Measurements from ENCODE around the gene NTM.

The NTM gene

DNA sequence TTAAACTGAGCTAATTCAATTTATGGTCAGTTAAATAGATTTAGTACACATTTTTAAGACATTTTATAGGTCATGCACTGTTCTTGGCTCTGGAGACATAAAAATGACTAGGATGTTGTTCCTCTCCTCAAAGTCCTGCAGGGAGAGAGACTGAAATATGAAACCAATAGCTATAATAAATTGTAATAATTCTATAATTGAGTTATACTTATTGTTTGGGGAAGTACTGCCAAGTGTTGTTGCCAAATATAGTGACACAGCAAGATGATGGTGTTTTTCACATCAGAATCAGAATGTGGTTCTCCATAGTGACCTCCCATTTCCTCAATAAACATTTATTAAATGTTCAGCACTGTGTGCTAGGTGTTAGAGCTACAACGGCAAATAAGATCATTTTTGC is 470.6 kb downstream of the NTM start:
- Histone ChIP-seq H3K9me2 (ENCODE audit: low read depth, low read length) (no peaks in the 10 kb centered on the region), H3K4me2 (ENCODE audit: low read length) (no peak overlapping the region), H3K27ac (ENCODE audit: low read depth, low read length, poor library complexity, severe bottlenecking) (no peak overlapping the region)

DNA sequence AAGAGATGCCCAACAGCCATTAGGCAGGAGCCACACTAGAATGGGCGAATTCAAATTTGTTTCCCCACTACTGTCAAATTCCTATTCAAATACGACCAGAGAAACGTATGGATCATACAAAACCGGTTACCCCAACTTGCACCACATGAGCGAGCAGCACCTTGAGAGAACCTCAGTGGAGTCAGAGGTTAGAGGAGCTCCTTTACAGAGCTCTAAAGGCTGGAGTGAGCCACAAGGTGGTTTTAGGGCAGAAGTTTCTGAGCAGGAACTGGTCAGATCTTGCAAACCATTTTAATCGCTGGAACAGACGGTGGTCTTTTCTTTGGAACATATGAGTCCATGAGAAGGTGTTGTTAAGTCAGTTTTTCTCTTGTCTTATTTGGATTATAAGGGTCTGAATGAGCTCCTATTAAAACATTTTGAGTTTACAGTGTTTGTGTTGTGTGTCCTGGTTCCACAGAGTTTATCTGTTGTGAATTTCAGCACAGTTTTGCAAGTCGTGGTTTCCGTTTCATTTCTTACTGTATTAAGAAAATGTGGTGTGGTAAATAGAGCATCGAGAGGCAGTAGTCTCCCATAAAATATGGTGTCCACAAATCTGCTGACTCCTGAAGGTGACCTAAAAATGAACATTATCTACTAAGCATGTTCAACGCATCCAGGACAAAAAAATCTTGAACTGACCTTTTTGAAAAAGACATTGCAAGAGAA is 471.7 kb downstream of the NTM start:
- TF ChIP-seq EZH2 (IDR thresholded peaks at IDR 0.05; ENCODE audit: borderline replicate concordance, low read length): no peak
- TF ChIP-seq, protein P1, sequence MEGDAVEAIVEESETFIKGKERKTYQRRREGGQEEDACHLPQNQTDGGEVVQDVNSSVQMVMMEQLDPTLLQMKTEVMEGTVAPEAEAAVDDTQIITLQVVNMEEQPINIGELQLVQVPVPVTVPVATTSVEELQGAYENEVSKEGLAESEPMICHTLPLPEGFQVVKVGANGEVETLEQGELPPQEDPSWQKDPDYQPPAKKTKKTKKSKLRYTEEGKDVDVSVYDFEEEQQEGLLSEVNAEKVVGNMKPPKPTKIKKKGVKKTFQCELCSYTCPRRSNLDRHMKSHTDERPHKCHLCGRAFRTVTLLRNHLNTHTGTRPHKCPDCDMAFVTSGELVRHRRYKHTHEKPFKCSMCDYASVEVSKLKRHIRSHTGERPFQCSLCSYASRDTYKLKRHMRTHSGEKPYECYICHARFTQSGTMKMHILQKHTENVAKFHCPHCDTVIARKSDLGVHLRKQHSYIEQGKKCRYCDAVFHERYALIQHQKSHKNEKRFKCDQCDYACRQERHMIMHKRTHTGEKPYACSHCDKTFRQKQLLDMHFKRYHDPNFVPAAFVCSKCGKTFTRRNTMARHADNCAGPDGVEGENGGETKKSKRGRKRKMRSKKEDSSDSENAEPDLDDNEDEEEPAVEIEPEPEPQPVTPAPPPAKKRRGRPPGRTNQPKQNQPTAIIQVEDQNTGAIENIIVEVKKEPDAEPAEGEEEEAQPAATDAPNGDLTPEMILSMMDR (IDR thresholded peaks at IDR 0.05; ENCODE audit: low read length): no peak
- Histone ChIP-seq H3K4me2 (ENCODE audit: low read length) (no peak overlapping the region), H3K79me2 (ENCODE audit: insufficient read depth, low read length) (no peaks in the 10 kb centered on the region), H3K36me3 (ENCODE audit: insufficient read depth, low read length) (no peaks in the 10 kb centered on the region), H2AFZ (ENCODE audit: low read length) (no peak overlapping the region), H3K27ac (ENCODE audit: low read depth, low read length, poor library complexity, severe bottlenecking) (no peak overlapping the region), H3K4me3 (ENCODE audit: low read depth, low read length, poor library complexity, severe bottlenecking) (no peak overlapping the region), H3K9me3 (ENCODE audit: low read length) (no peaks in the 10 kb centered on the region), H3F3A (ENCODE audit: insufficient read depth, low read length) (no peaks in the 10 kb centered on the region), H3K27me3 (ENCODE audit: insufficient read depth, low read length) (no peaks in the 10 kb centered on the region), H3K4me1 (ENCODE audit: insufficient read depth, low read length, severe bottlenecking) (no peaks in the 10 kb centered on the region), H3K9ac (ENCODE audit: low read length) (no peak overlapping the region), H4K20me1 (ENCODE audit: insufficient read depth, low read length) (no peaks in the 10 kb centered on the region), H3K9me2 (ENCODE audit: low read depth, low read length) (no peaks in the 10 kb centered on the region)

More for the DNA sequence above, 470.6 kb downstream of the NTM start:
- Histone ChIP-seq H3K4me1 (ENCODE audit: insufficient read depth, low read length, severe bottlenecking) (no peaks in the 10 kb centered on the region), H3F3A (ENCODE audit: insufficient read depth, low read length) (no peaks in the 10 kb centered on the region), H2AFZ (ENCODE audit: low read length) (no peak overlapping the region), H4K20me1 (ENCODE audit: insufficient read depth, low read length) (no peaks in the 10 kb centered on the region), H3K9ac (ENCODE audit: low read length) (no peak overlapping the region), H3K27me3 (ENCODE audit: insufficient read depth, low read length) (no peaks in the 10 kb centered on the region), H3K9me3 (ENCODE audit: low read length) (no peaks in the 10 kb centered on the region), H3K79me2 (ENCODE audit: insufficient read depth, low read length) (no peaks in the 10 kb centered on the region), H3K36me3 (ENCODE audit: insufficient read depth, low read length) (no peaks in the 10 kb centered on the region), H3K4me3 (ENCODE audit: low read depth, low read length, poor library complexity, severe bottlenecking) (no peak overlapping the region)
- TF ChIP-seq EZH2 (IDR thresholded peaks at IDR 0.05; ENCODE audit: borderline replicate concordance, low read length): no peak
- TF ChIP-seq, protein P1 (IDR thresholded peaks at IDR 0.05; ENCODE audit: low read length): no peak

GRCh38 chr11:131845255-131845654 is 474.8 kb downstream of the NTM start:
- Histone ChIP-seq H3K9me2 (ENCODE audit: low read depth, low read length) (no peaks in the 10 kb centered on the region), H3K9ac (ENCODE audit: low read length) (no peak overlapping the region), H3K27me3 (ENCODE audit: insufficient read depth, low read length) (no peaks in the 10 kb centered on the region), H3K27ac (ENCODE audit: low read depth, low read length, poor library complexity, severe bottlenecking) (no peak overlapping the region), H2AFZ (ENCODE audit: low read length) (no peak overlapping the region), H3K9me3 (ENCODE audit: low read length) (no peaks in the 10 kb centered on the region), H4K20me1 (ENCODE audit: insufficient read depth, low read length) (no peaks in the 10 kb centered on the region), H3K4me2 (ENCODE audit: low read length) (no peak overlapping the region), H3K36me3 (ENCODE audit: insufficient read depth, low read length) (no peaks in the 10 kb centered on the region), H3K79me2 (ENCODE audit: insufficient read depth, low read length) (no peaks in the 10 kb centered on the region), H3K4me1 (ENCODE audit: insufficient read depth, low read length, severe bottlenecking) (no peaks in the 10 kb centered on the region), H3F3A (ENCODE audit: insufficient read depth, low read length) (no peaks in the 10 kb centered on the region), H3K4me3 (ENCODE audit: low read depth, low read length, poor library complexity, severe bottlenecking) (no peak overlapping the region)
- no peak for TF ChIP-seq EZH2 (IDR thresholded peaks at IDR 0.05; ENCODE audit: borderline replicate concordance, low read length)
- TF ChIP-seq, protein P1 (IDR thresholded peaks at IDR 0.05; ENCODE audit: low read length): no peak

All from OCI-LY1 (cell line).